IPS DF 4.7 (cell line): ENCODE measurements around the gene KIRREL3.

Source experiments
- DNase-seq: peaks from one replicate; pipeline ENCODE4 v3.0.0-alpha.2; 2013; ENCODE audit warnings: low spot score; ENCODE audit errors: extremely low read depth

The KIRREL3 gene

GRCh38 chr11:126452241-126453101, 548.1 kb downstream of the KIRREL3 start:
- DNase-seq: no peak

- no peak for DNase-seq
Observed at GRCh38 chr11:126451211-126451802, 549.3 kb downstream of the KIRREL3 start.

DNA sequence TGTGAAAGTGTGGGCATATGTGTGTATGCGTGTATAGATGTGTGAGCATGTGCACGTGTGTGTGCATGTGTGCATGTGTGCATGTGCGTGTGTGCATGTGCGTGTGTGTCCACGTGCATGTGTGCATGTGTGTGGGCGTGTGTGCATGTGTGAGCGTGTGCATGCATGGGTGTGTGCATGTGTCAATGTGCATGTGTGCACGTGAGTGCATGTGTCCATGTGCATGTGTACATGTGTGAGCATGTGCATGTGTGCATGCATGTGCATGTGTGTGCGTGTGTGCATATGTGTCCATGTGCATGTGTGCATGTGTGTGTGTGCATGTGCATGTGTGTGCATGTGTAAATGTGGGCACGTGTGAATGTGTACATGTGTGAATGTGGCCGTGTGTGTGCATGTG, 549.8 kb downstream of the KIRREL3 start:
- no peak for DNase-seq

- no peak for DNase-seq
Observed at GRCh38 chr11:126450198-126450597, 550.4 kb downstream of the KIRREL3 start.

DNA sequence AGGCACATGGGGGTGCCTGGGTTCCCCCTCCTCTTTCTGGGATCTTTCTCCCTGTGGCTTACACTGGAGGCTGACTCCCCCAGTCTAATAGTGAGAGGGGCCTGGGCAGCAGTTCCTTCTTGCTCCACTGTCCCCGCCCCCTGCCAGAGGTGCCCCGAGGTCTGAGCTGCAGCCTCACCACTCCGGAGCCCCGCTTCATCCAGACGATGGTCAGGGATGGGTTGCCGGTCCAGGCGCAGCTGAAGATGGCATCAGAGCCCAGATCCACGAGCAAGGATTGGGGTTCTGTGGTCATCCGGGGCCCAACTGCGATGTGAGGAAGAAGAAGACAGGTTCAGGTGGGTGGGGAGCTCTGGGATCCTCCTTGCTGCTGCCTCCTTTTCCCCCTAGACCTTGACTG, 554.0 kb downstream of the KIRREL3 start:
- DNase-seq: no peak

DNA sequence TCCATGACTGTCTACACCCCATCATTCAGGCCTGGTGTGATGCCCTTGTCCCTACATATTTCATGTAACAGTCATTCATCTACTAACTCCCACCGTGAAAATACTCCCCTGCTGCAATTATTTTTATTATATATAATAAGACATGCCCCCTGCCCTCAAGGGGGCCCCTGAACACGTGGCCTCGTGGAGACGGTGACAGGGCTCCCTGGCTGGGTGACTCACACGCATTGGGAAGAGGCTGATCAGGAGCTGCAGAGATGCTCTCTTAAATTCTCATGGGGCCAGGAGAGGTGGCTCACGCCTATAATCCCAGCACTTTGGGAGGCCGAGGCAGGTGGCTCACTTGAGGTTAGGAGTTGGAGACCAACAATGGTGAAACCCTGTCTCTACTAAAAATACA, 556.5 kb downstream of the KIRREL3 start:
- DNase-seq: no peak

- DNase-seq: no peak
Observed at GRCh38 chr11:126443120-126443519, 557.5 kb downstream of the KIRREL3 start.

- DNase-seq: peak; percentile 69
Observed at GRCh38 chr11:126440792-126441514, 559.6 kb downstream of the KIRREL3 start.

DNA sequence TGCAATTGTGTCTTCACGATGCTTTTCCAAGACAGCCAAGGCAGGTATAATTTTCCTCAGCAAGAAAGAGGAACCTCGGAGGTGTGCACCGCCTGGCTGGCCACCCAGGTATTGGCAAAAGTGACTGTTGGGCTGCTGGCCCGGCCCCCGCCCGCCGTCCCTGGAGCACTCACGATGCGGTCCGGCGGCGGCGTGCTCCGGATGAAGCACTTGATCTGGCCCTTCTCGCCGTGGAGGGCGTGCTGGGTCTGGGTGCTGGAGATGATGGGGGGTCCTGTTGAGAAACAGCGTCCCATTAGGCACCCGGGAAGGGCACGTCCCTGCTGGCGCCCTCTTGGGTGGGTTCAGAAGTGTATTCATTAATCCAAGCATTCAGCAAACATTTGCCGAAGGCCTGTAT, 560.3 kb downstream of the KIRREL3 start:
- no peak for DNase-seq

DNA sequence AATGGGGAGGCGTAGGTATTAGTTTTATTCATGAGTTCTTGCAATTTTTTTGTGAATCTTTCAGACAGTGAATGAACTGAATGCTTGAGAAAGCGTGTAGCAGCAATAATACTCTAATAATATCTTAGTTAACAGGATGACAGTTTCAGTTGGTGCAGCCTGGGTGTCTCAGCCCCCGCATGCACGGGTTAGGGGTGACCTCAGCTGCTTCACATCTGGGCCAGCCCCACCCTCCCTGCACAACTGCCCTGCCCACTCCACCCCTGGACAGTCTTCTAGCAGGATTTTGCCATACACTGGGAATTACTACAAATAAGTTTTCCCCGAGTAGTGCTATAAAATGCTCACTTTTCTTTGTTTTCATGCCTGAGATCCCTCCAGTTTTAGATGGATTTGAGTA, 561.9 kb downstream of the KIRREL3 start:
- DNase-seq: no peak

DNA sequence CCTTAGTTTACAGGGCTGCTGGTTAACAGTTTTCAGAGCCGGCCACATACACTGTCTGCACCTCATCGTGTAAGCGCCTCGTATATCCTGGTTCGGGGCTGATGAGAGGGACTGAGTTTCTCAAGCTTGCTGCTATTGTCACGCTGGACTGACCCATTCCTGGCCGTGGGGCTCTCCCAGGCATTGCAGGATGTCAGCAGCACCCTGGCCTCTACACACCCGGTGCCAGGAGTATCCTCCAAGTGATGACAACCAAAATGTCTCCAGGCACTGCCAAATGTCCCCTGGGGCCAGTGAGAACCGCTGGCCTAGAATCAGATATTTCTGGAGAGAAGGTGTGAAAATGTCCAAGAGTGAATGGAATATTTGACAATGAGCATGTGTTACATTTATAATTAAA, 562.3 kb downstream of the KIRREL3 start:
- DNase-seq: no peak

DNA sequence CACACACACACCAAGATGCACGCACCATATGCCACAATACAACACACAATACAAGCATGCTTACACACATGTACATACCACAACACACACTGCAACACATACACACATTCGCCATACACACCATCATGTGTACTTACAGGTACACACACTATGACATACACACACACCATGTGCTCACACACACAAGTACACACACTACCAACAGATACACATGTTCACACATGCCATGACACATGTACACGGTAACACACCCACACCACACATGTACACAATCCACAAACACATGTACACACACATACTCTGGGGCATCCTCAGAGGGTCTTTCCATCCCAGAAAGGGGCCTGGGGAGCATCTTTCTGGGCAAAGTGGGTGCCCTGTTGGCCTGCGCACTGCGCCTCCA, 562.8 kb downstream of the KIRREL3 start:
- no peak for DNase-seq

DNA sequence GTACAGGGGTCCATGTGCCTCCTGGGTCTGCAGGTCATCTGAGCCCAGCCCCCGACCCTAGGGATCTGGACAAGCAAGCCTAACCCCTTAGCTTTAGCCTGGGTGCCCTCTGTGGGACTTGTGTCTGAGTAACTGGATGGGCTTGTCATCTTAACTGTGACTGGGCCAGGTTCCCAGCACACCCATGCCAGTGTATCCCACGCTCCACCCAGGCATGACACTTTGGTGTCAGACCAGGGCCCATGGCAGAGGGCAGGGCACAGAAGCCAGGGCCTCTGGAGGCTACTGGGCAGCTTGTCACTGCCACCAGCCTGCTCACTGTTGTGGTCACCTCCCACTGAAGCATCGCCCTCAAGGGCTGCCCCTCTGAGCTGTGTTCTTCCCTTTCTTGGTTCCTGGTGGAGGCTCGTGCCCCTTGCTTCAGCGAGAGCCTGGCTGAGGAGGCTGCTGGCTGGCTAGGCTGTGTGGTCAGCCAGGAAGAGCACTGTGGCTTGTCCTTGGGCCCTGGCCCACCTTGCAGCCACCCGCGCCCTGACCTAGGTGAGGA, 564.3 kb downstream of the KIRREL3 start:
- DNase-seq: no peak

GRCh38 chr11:126434950-126435335, 565.6 kb downstream of the KIRREL3 start:
- DNase-seq: no peak

- DNase-seq: no peak
Observed at GRCh38 chr11:126433989-126434949, 566.3 kb downstream of the KIRREL3 start.

- no peak for DNase-seq
Observed at GRCh38 chr11:126433244-126433846, 567.2 kb downstream of the KIRREL3 start.

GRCh38 chr11:126432525-126432924, 568.0 kb downstream of the KIRREL3 start:
- no peak for DNase-seq

DNA sequence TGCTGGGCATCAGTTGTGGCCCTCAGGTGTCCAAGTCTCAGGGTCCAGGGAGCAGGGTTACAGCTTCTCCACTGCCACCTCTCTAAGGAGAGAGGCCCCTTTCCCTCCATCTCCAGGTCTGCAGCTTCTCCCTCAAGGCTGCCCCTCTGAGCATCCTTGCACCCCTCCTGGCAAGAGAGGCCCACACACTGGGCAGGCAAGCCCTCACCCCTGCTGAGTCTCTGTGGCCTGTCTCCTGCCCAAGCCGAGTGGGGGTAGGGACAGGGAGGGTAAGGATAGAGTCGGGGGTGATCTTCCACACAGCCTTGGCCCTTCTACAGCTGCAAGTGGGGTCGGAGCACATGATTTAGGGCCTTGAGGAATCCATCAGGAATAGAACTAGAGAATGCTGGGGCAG, 568.5 kb downstream of the KIRREL3 start:
- no peak for DNase-seq

DNA sequence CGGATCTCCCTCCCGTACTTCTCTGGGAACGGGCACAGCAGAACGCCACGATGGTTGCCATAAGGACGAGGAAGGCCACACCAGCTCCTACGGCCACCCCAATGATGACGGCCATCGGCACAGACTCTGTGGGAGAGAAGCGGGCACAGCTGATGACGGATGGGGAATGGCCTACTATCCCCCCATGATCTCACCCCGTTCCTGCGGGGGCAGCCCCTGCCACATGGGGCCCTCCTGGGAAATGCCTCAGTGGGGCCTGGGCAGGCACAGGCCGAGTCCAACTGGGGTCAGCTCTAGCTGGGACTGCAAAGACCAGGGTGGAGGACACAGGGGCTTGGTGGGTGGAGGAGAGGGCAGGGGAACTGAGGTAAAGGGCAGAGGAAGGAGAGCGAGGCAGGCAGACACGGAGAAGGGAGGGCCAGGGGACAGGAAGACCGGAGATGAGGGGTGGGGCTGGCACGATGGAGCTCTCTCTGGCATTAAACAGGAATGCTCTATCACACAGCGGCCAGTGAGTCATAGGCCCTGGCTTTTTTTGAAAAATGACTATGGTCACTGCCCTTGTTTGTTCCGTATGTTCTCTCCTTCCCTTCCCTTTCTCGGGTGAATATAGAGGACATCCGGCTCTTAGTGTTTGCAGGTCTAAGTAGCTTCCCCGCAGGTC, 569.0 kb downstream of the KIRREL3 start:
- DNase-seq: no peak
